Suppressor macrophage (primary cell): Measurements from ENCODE around the gene CP.
A peak's percentile ranks its signal among the peaks of the same experiment; 100 is the strongest.
"Not testable (repeated sequence)": the region's sequence is repeated elsewhere in the genome, so short reads cannot be mapped to it uniquely, and the experiment has no call there.

Source experiments
- DNase-seq, 4 experiments: peaks; one replicate each; pipeline ENCODE4 v3.0.0-alpha.2; 2020 to 2022

Gene CP

GRCh38 chr3:149227591-149228268 lies 6.1 kb upstream of the CP start:
- DNase-seq, result no peak

- no peak for DNase-seq
Measured at GRCh38 chr3:149226776-149227175, 5.1 kb upstream of the CP start.

GRCh38 chr3:149224736-149225594 lies 3.3 kb upstream of the CP start:
- DNase-seq, result peak; percentile 43 to 85 (median 54)

- no peak for DNase-seq
Measured at GRCh38 chr3:149223461-149223820, 1.8 kb upstream of the CP start.

GRCh38 chr3:149219380-149220121 lies 2.1 kb downstream of the CP start:
- DNase-seq, result not testable (repeated sequence)

GRCh38 chr3:149217347-149217746 lies 4.3 kb downstream of the CP start:
- DNase-seq, result no peak

GRCh38 chr3:149216193-149216869 lies 5.3 kb downstream of the CP start:
- no peak for DNase-seq

GRCh38 chr3:149215515-149215914 lies 6.1 kb downstream of the CP start:
- DNase-seq, result no peak

- DNase-seq, result no peak
Measured at GRCh38 chr3:149214702-149215101, 6.9 kb downstream of the CP start.

GRCh38 chr3:149212386-149212785 lies 9.2 kb downstream of the CP start:
- DNase-seq, result no peak

- DNase-seq, result no peak
Measured at GRCh38 chr3:149209431-149209830, 12.2 kb downstream of the CP start.

GRCh38 chr3:149207475-149207874 lies 14.2 kb downstream of the CP start:
- DNase-seq, result no peak

- no peak for DNase-seq
Measured at GRCh38 chr3:149204390-149204991, 17.1 kb downstream of the CP start.

GRCh38 chr3:149203758-149204157 lies 17.9 kb downstream of the CP start:
- DNase-seq, result peak; percentile 20 to 65 (median 42)

GRCh38 chr3:149199474-149199873 lies 22.2 kb downstream of the CP start:
- peak in 1 of 4 experiments; percentile 7 for DNase-seq

GRCh38 chr3:149198611-149199010 lies 23.0 kb downstream of the CP start:
- DNase-seq, result no peak

- no peak for DNase-seq
Measured at GRCh38 chr3:149197669-149198068, 24.0 kb downstream of the CP start.

- DNase-seq, result not testable (repeated sequence)
Measured at GRCh38 chr3:149196805-149197592, 24.6 kb downstream of the CP start.

- no peak for DNase-seq
Measured at GRCh38 chr3:149195221-149195620, 26.4 kb downstream of the CP start.

- no peak for DNase-seq
Measured at GRCh38 chr3:149188494-149188893, 33.1 kb downstream of the CP start.

- DNase-seq, result no peak
Measured at GRCh38 chr3:149186721-149187120, 34.9 kb downstream of the CP start.

GRCh38 chr3:149186219-149186618 lies 35.4 kb downstream of the CP start:
- no peak for DNase-seq
